Muscle of leg (tissue), 11 donors: ENCODE results near the gene RUFY2. TPM values are rescaled to one million over a fixed set of nuclear protein-coding genes. Genes with fewer than 3 reads are reported as not detected.

ENCODE experiments used
- DNase-seq: peaks from one replicate; pipeline ENCODE4 v3.0.0; 2013
- H3K27ac ChIP-seq: one replicate; pipeline ENCODE4 v1.5.1; 2013; ENCODE audit warnings: mild to moderate bottlenecking, low read length, control low read depth
- H3K27me3 ChIP-seq: one replicate; pipeline ENCODE4 v1.6.1; 2013; ENCODE audit warnings: low read length; ENCODE audit not compliant: control insufficient read depth, insufficient read depth
- H3K36me3 ChIP-seq: one replicate; pipeline ENCODE4 v1.6.1; 2013; ENCODE audit warnings: low read length; ENCODE audit not compliant: control insufficient read depth, insufficient read depth
- H3K4me1 ChIP-seq: one replicate; pipeline ENCODE4 v1.6.1; 2013; ENCODE audit warnings: low read length; ENCODE audit not compliant: control insufficient read depth, insufficient read depth
- H3K4me3 ChIP-seq: one replicate; pipeline ENCODE4 v1.5.1; 2013; ENCODE audit warnings: low read length, control low read depth
- H3K9me3 ChIP-seq: replicated peaks from 2 replicates; pipeline ENCODE4 v1.6.1; 2013; ENCODE audit warnings: low read depth, low read length; ENCODE audit not compliant: control insufficient read depth
- WGBS: methylation state at CpG from one replicate; pipeline ENCODE4 v1.1.5; 2013; ENCODE audit warnings: missing lambda C conversion rate; ENCODE audit not compliant: insufficient coverage; 5-methylcytosine and 5-hydroxymethylcytosine counted together
- polyA plus RNA-seq, 8 donors: library from polyadenylated mRNA; unstranded; fragments of 120-200 nt; gene quantifications; one replicate each; pipeline versions ENCODE4 v1.2.1 to v1.2.3, GENCODE V29; 2013; ENCODE audit warnings: inconsistent platforms in 1 of 8, low replicate concordance in 1 of 8; ENCODE audit not compliant: insufficient read length in 8 of 8, insufficient read depth in 1 of 8
- total RNA-seq: library from RNA; stranded (reverse); fragments of 120-200 nt; gene quantifications from one replicate; pipeline ENCODE4 v1.2.4, GENCODE V29; 2013

RUFY2 gene
- total and polyA plus RNA-seq, 9 donors, result 12.0 to 19.8 (median 16.6) TPM

DNA sequence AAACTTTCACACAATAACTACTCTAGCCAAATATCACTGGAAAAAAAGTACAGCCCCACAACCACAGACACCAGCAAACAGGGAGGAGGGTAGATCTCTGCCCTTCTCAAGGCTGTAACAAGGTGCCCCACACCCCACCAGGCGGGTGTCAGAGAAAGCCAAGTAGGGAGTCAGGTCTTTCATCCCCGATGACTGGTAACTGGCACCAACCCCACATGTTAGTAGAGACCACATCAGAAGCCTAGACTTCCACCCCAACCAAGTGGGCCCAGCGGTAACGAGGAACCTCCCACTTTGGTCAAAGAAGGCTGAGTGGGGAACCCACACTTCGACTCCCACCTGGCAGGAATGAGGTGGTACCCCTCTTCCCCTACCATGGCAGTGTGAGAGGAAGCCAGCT lies 16.4 kb upstream of the RUFY2 start:
- H3K27ac ChIP-seq, result no peak overlapping the region
- WGBS, result 94% methylated on average over 2 of the region's 5 CpGs
- no peak overlapping the region for H3K4me3 ChIP-seq
- no peaks in the 10 kb centered on the region for H3K27me3 ChIP-seq
- no peak for DNase-seq
- H3K4me1 ChIP-seq, result no peaks in the 10 kb centered on the region
- peaks cover 16% of the 10 kb centered on the region for H3K36me3 ChIP-seq
- H3K9me3 ChIP-seq, result no peaks in the 10 kb centered on the region

DNA sequence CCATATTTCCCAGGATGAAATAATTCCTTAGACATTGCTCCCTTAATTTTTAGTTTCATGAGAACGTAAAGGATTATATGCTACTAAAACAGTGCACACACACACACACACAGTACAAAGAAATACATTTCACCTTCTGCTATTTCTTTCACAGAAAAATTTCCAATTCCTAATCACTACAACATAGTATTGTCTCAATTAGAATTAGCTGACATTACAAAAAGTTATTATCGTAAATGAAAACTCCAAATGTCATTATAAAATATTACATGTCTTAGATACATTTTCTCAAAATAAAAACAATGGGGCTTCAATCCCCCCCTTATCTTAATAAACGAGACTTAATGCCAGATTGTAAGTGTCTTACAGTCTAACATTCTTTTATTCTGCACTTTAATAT lies 12.3 kb upstream of the RUFY2 start:
- H3K4me1 ChIP-seq, result no peaks in the 10 kb centered on the region
- no peaks in the 10 kb centered on the region for H3K9me3 ChIP-seq
- H3K27ac ChIP-seq, result no peak overlapping the region
- WGBS, result no CpG with 5 or more reads among the region's 3 CpGs
- peaks cover 28% of the 10 kb centered on the region for H3K36me3 ChIP-seq
- no peaks in the 10 kb centered on the region for H3K27me3 ChIP-seq
- H3K4me3 ChIP-seq, result no peak overlapping the region
- no peak for DNase-seq

DNA sequence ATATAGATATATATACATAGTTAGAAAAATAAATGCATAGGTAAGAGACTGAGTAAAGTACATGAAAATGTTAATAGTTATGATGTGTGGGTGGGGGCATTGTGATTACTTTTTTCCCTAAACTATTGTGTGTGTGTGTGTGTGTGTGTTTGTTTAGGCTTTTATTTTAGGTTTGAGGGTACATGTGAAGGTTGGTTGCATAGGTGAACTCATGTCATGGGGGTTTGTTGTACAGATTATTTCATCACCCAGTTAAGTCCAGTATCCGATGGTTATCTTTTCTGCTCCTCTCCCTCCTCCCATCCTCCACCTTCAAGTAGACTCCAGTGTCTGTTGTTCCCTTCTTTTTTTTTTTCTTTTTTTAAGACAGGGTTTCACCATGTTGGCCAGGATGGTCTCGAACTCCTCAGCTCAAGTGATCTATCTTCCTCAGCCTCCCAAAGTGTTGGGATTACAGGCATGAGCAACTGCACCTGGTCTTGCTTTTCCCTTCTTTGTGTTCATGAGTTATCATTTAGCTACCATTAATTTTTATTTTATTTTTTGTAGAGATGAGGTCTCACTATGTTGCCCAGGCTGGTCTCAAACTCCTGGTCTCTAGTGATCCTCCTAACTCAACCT lies 1.9 kb upstream of the RUFY2 start:
- Histone ChIP-seq H3K27me3 (no peaks in the 10 kb centered on the region), H3K36me3 (no peaks in the 10 kb centered on the region), H3K4me1 (no peaks in the 10 kb centered on the region), H3K9me3 (no peaks in the 10 kb centered on the region), H3K27ac (no peak overlapping the region), H3K4me3 (no peak overlapping the region)
- WGBS, result no CpG with 5 or more reads among the region's 2 CpGs
- DNase-seq, result no peak

DNA sequence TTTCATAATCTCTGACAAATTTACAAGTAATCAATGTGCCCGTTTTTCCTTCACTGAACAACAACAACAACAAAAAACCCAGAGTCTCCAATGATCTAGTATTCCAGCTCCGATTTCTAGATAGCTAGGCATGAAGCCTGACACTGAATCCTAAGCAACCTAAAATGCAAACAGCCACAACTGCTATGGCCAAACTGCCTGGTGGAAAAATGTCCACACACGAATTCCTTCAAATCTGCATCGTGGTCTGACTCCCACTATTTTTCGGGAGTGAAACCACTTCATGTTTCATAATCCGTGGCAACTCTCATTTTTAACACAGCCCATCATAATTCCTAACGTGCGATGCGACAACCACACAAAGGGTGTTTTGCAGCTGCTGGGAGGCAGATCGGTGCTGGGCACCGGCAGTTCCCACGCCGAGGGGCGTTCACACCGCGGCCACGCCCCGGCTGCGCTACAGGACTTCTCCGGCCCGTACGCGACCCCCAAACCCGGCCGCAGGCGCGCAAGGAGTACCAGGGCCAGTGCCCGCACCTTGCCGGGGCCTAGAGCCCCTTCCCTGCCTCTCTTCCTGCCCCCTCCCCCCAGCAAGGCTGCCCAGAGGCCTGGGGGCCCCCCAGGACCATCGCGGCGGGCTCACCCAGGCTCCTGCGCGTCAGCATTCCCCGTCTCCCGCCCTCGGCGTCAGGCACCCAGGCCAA lies 814 bp downstream of the RUFY2 start:
- peaks cover 2% of the 10 kb centered on the region for H3K36me3 ChIP-seq
- peak overlapping the region; percentile 93 for H3K4me3 ChIP-seq
- DNase-seq, result peak; percentile 73
- peak overlapping the region; percentile 97 for H3K27ac ChIP-seq
- H3K9me3 ChIP-seq, result no peaks in the 10 kb centered on the region
- no peaks in the 10 kb centered on the region for H3K27me3 ChIP-seq
- H3K4me1 ChIP-seq, result no peaks in the 10 kb centered on the region
- WGBS, result under 1% methylated on average over 38 of the region's 38 CpGs

DNA sequence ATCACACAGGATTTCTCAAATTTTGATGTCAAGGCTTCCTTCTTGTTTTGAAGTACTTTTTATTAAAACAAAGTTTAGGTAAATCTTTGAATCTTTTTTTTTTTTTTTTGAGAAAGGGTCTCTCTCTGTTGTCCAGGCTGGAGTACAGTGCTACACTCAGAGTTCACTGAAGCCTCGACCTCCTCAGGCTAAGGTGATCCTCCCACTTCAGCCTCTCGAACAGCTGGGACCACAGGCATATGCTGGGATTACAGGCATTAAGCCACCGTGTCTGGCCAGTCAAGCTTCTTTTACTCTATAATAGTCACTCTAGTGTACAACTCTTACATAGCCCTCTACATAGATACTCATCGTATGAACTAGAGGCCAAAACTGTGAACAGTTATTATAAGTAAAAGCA lies 3.4 kb downstream of the RUFY2 start:
- Histone ChIP-seq H3K4me1 (no peaks in the 10 kb centered on the region), H3K36me3 (peaks cover 11% of the 10 kb centered on the region), H3K9me3 (no peaks in the 10 kb centered on the region), H3K27me3 (no peaks in the 10 kb centered on the region), H3K27ac (no peak overlapping the region), H3K4me3 (no peak overlapping the region)
- WGBS, result 69% methylated on average over 2 of the region's 4 CpGs
- no peak for DNase-seq

DNA sequence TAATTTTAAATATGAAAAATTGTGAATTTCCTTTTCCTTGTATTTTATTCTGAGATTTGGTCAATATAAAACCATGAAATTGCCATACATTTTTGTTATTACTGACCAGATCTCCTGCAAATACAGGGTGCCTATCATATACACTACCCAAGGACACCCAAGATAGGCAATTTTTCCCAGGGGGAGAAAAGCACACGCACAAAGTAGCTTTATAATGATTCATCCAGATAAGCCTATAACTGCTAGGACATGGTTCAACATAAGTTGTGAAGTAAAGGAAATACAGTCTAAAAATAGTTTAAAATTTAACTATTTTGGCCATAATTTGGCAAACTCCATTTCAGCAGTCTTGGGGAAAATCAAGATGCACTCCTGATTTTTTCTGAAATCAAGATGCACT lies 4.8 kb downstream of the RUFY2 start:
- no CpG with 5 or more reads among the region's 1 CpG for WGBS
- H3K4me3 ChIP-seq, result no peak overlapping the region

DNA sequence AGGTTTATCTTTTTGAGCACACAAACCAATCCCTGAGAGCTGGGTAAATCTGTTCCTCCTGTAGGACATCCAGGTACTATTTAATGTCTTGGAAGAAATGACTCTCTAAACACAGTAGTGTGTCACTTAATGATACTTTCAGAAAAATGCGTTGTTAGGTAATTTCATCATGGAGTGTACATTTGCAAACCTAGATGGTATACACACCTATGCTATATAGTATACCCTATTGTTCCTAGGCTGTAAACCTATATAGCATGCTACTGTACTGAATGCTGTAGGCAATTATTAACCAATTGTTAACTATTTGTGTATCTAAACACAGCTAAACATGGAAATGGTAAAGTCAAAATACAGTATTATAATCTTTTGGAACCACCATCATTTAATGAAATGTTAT lies 10.1 kb downstream of the RUFY2 start:
- DNase-seq, result no peak
- H3K36me3 ChIP-seq, result peaks cover 27% of the 10 kb centered on the region
- no CpG with 5 or more reads among the region's 1 CpG for WGBS
- no peaks in the 10 kb centered on the region for H3K9me3 ChIP-seq
- no peaks in the 10 kb centered on the region for H3K27me3 ChIP-seq
- no peak overlapping the region for H3K4me3 ChIP-seq
- no peaks in the 10 kb centered on the region for H3K4me1 ChIP-seq
- H3K27ac ChIP-seq, result no peak overlapping the region

More for the DNA sequence above, 4.8 kb downstream of the RUFY2 start:
- H3K36me3 ChIP-seq, result peaks cover 12% of the 10 kb centered on the region
- H3K4me1 ChIP-seq, result no peaks in the 10 kb centered on the region
- H3K27me3 ChIP-seq, result no peaks in the 10 kb centered on the region
- H3K27ac ChIP-seq, result no peak overlapping the region
- no peaks in the 10 kb centered on the region for H3K9me3 ChIP-seq
- DNase-seq, result no peak

DNA sequence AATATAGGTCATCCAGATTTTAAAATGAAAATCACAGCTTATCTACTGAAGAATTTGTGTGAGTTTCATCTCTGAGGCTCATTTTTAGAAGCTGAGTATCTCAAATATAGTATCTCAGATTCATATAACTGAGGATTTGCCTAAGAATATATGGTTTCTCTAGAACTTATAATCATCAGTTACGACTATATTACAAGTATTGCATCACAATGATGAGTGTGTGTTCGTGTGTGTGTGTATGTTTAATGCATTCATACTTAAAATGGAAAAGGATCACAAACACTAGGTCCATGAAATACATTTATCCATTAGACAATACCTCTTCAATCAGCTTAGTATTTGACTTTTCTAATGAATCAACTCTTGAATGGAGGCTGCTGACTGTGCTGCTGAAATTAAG lies 21.3 kb downstream of the RUFY2 start:
- peaks cover 43% of the 10 kb centered on the region for H3K36me3 ChIP-seq
- H3K9me3 ChIP-seq, result no peaks in the 10 kb centered on the region
- no peak overlapping the region for H3K27ac ChIP-seq
- WGBS, result no CpG with 5 or more reads among the region's 2 CpGs
- no peaks in the 10 kb centered on the region for H3K27me3 ChIP-seq
- H3K4me1 ChIP-seq, result no peaks in the 10 kb centered on the region
- DNase-seq, result no peak
- no peak overlapping the region for H3K4me3 ChIP-seq

DNA sequence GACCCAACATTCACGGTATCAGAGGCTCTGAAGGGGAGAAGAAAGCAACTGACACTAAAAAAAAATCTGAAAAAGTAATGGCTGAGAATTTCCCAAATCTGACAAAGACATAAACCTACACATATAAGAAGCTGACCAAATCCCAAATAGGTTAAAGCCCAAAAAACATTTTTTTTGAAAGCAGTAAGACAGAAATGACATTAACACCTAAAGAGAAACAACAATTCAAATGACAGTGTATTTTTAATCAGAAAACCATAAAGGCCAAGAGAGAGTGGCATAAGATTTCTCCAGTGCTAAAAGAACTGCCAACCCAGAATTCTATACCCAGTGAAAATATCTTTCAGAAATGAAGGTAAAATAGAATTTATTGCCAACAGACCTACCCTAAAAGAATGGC lies 35.5 kb downstream of the RUFY2 start:
- H3K4me1 ChIP-seq, result no peaks in the 10 kb centered on the region
- peaks cover 17% of the 10 kb centered on the region for H3K9me3 ChIP-seq
- H3K27me3 ChIP-seq, result no peaks in the 10 kb centered on the region
- peaks cover 47% of the 10 kb centered on the region for H3K36me3 ChIP-seq
- WGBS, result no CpG with 5 or more reads among the region's 1 CpG
- no peak overlapping the region for H3K27ac ChIP-seq
- no peak overlapping the region for H3K4me3 ChIP-seq
- DNase-seq, result no peak

DNA sequence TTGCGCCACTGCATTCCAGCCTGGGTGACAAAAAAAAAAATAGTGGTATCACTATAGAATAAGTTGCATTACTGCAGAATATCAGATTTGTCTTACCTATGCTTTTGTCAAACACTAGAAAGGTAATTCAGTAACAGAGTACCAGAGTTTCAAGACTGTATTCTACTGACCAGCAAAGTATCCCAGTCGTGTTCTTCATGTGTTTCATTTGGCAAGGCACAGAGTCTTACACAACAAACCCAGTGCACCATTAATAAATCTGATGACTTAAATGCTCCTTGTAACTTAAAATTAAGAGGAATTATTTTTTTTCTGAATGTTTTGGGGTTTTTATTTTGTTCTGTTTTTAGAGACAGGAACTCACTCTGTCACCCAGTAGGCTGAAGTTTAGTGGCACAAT lies 40.0 kb downstream of the RUFY2 start:
- H3K36me3 ChIP-seq, result peaks cover 44% of the 10 kb centered on the region
- no peak for DNase-seq
- no CpG with 5 or more reads among the region's 2 CpGs for WGBS
- no peak overlapping the region for H3K27ac ChIP-seq
- no peaks in the 10 kb centered on the region for H3K4me1 ChIP-seq
- H3K27me3 ChIP-seq, result no peaks in the 10 kb centered on the region
- peaks cover 8% of the 10 kb centered on the region for H3K9me3 ChIP-seq
- H3K4me3 ChIP-seq, result no peak overlapping the region
